Activated T-helper 17 cell treated with anti-CD3 and anti-CD28 coated beads, Interleukin-2, amount 50 U/mL, for 72 hours (primary cell): ENCODE results near the gene PCDHGA1. TPM values are rescaled to one million over a fixed set of nuclear protein-coding genes. Genes with fewer than 3 reads are reported as not detected.
"Not testable (repeated sequence)": the region's sequence is repeated elsewhere in the genome, so short reads cannot be mapped to it uniquely, and the experiment has no call there.

Experiments
- ATAC-seq: fragments of 150-1000 bp; cut with Tn5 transposase; replicated peaks from 2 replicates; pipeline ENCODE4 v1.10.0; 2021; ENCODE audit warnings: mild to moderate bottlenecking, moderate library complexity
- H3K27ac Mint-ChIP-seq: one replicate; pipeline ENCODE4 v1.8.0; 2022; ENCODE audit warnings: mixed read lengths
- H3K27me3 Mint-ChIP-seq: one replicate; pipeline ENCODE4 v1.8.0; 2022; ENCODE audit warnings: mixed read lengths
- H3K36me3 Mint-ChIP-seq: one replicate; pipeline ENCODE4 v1.8.0; 2022; ENCODE audit warnings: low read depth, mild to moderate bottlenecking, mixed read lengths
- H3K4me1 Mint-ChIP-seq: one replicate; pipeline ENCODE4 v1.8.0; 2022; ENCODE audit warnings: mixed read lengths
- H3K4me3 Mint-ChIP-seq: one replicate; pipeline ENCODE4 v1.8.0; 2022; ENCODE audit warnings: mild to moderate bottlenecking, mixed read lengths
- H3K9me3 Mint-ChIP-seq: one replicate; pipeline ENCODE4 v1.8.0; 2022; ENCODE audit warnings: mixed read lengths
- total RNA-seq, 2 donors: library from RNA; stranded (reverse); gene quantifications; one replicate each; pipeline ENCODE4 v1.2.3, GENCODE V29; 2022

PCDHGA1 gene
- total RNA-seq, 2 donors from 2014 or later, result 0.09 to 0.16 TPM

DNA sequence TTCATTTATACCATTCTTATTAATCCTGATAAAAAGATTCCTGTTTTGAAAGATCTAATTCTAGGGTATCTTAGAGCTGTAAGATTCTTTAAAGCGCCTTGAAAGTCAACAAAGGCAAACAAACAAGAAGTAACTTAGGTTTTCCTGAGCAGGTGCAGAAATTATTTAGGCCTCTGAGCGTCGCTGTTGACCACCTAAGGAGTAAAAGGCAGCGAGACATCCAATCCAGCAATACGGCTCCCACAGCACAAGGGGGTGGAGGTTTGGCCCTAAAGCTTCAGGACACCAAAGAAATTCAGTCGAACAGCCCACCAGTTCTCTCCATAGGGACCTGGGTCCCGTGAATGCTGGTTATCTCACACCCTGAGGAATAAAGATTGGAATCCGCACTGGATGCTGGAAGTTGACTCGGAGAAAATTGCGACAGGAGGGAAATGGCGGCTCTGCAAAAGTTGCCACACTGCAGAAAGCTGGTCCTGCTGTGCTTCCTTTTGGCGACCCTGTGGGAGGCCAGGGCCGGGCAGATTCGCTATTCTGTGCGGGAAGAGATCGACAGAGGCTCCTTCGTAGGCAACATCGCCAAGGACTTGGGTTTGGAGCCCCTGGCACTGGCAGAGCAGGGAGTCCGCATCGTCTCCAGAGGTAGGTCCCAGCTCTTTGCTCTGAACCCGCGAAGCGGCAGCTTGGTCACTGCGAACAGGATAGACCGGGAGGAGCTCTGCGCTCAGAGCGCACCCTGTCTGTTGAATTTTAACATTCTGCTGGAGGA lies 8.4 kb downstream of the PCDHGA1 start, which contains the start of gene PCDHGA2:
PCDHGA2 (plus strand) TSS at position 223 of the 769 bp plus-strand sequence.
- ATAC-seq, result no peak
- Mint-ChIP-seq H3K9me3 (peaks cover 17% of the 10 kb centered on the region), H3K27ac (no peak within 1 kb of the TSS), H3K4me1 (no peaks in the 10 kb centered on the region), H3K27me3 (peaks cover 54% of the 10 kb centered on the region), H3K36me3 (no peaks in the 10 kb centered on the region), H3K4me3 (no peak within 1 kb of the TSS)

DNA sequence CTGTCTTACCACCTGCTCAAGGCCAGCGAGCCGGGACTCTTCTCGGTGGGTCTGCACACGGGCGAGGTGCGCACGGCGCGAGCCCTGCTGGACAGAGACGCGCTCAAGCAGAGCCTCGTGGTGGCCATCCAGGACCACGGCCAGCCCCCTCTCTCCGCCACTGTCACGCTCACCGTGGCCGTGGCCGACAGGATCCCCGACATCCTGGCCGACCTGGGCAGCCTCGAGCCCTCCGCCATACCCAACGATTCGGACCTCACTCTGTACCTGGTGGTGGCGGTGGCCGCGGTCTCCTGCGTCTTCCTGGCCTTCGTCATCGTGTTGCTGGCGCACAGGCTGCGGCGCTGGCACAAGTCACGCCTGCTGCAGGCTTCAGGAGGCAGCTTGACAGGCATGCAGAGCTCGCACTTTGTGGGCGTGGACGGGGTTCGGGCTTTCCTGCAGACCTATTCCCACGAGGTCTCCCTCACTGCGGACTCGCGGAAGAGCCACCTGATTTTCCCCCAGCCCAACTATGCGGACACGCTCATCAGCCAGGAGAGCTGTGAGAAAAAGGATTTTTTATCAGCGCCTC lies 10.6 kb downstream of the PCDHGA1 start:
- H3K36me3 Mint-ChIP-seq, H3K4me3 Mint-ChIP-seq, H3K4me1 Mint-ChIP-seq, ATAC-seq, H3K27ac Mint-ChIP-seq: not testable (repeated sequence)
- Mint-ChIP-seq H3K27me3 (peaks cover 48% of the 10 kb centered on the region), H3K9me3 (peaks cover 17% of the 10 kb centered on the region)

- Mint-ChIP-seq H3K9me3 (peaks cover 21% of the 10 kb centered on the region), H3K4me1 (no peaks in the 10 kb centered on the region), H3K27ac (no peak overlapping the region), H3K27me3 (peaks cover 34% of the 10 kb centered on the region), H3K4me3 (no peak overlapping the region), H3K36me3 (no peaks in the 10 kb centered on the region)
- ATAC-seq, result no peak
Measured at GRCh38 chr5:141342773-141343172, 12.5 kb downstream of the PCDHGA1 start.

GRCh38 chr5:141343242-141343952 lies 13.1 kb downstream of the PCDHGA1 start, which contains the start of gene PCDHGA3:
Gene PCDHGA3 (plus strand): TSS chr5:141343829. CDS start chr5:141344034, 205 bp downstream.
- Mint-ChIP-seq H3K27me3 (peaks cover 32% of the 10 kb centered on the region), H3K9me3 (peaks cover 15% of the 10 kb centered on the region), H3K27ac (no peak within 1 kb of the TSS), H3K4me3 (peak within 1 kb of the TSS; percentile 30), H3K36me3 (no peaks in the 10 kb centered on the region), H3K4me1 (no peaks in the 10 kb centered on the region)
- ATAC-seq, result no peak

- Mint-ChIP-seq H3K4me3 (peak overlapping the region; percentile 30), H3K9me3 (peaks cover 11% of the 10 kb centered on the region), H3K36me3 (no peaks in the 10 kb centered on the region), H3K4me1 (no peaks in the 10 kb centered on the region), H3K27me3 (peaks cover 35% of the 10 kb centered on the region), H3K27ac (no peak overlapping the region)
- no peak for ATAC-seq
Measured at GRCh38 chr5:141343953-141344463, 13.7 kb downstream of the PCDHGA1 start.

- ATAC-seq, result no peak
- Mint-ChIP-seq H3K4me3 (no peak overlapping the region), H3K27ac (no peak overlapping the region), H3K9me3 (peaks cover 11% of the 10 kb centered on the region), H3K27me3 (peaks cover 45% of the 10 kb centered on the region), H3K4me1 (no peaks in the 10 kb centered on the region), H3K36me3 (no peaks in the 10 kb centered on the region)
Measured at GRCh38 chr5:141345327-141345726, 15.0 kb downstream of the PCDHGA1 start.

DNA sequence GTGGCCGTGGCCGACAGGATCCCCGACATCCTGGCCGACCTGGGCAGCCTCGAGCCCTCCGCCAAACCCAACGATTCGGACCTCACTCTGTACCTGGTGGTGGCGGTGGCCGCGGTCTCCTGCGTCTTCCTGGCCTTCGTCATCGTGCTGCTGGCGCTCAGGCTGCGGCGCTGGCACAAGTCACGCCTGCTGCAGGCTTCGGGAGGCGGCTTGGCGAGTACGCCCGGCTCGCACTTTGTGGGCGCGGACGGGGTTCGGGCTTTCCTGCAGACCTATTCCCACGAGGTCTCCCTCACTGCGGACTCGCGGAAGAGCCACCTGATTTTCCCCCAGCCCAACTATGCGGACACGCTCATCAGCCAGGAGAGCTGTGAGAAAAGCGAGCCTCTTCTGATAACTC lies 15.7 kb downstream of the PCDHGA1 start:
- H3K4me1 Mint-ChIP-seq, H3K27ac Mint-ChIP-seq, H3K36me3 Mint-ChIP-seq, H3K4me3 Mint-ChIP-seq, ATAC-seq: not testable (repeated sequence)
- Mint-ChIP-seq H3K27me3 (peaks cover 46% of the 10 kb centered on the region), H3K9me3 (peaks cover 11% of the 10 kb centered on the region)

GRCh38 chr5:141349917-141350619 lies 19.8 kb downstream of the PCDHGA1 start, which contains the start of gene PCDHGB1:
Gene PCDHGB1 (plus strand): TSS chr5:141350099. CDS start chr5:141350261, 162 bp downstream.
- H3K9me3 Mint-ChIP-seq, result peaks cover 14% of the 10 kb centered on the region
- H3K27me3 Mint-ChIP-seq, result peaks cover 41% of the 10 kb centered on the region
- H3K4me1 Mint-ChIP-seq, result no peaks in the 10 kb centered on the region
- H3K27ac Mint-ChIP-seq, result no peak within 1 kb of the TSS
- no peaks in the 10 kb centered on the region for H3K36me3 Mint-ChIP-seq
- H3K4me3 Mint-ChIP-seq, result peak within 1 kb of the TSS; percentile 34
- ATAC-seq, result no peak

- Mint-ChIP-seq H3K4me3 (no peak overlapping the region), H3K36me3 (no peaks in the 10 kb centered on the region), H3K27ac (no peak overlapping the region), H3K27me3 (peaks cover 52% of the 10 kb centered on the region), H3K4me1 (no peaks in the 10 kb centered on the region), H3K9me3 (peaks cover 14% of the 10 kb centered on the region)
- ATAC-seq, result no peak
Measured at GRCh38 chr5:141351591-141351990, 21.3 kb downstream of the PCDHGA1 start.

DNA sequence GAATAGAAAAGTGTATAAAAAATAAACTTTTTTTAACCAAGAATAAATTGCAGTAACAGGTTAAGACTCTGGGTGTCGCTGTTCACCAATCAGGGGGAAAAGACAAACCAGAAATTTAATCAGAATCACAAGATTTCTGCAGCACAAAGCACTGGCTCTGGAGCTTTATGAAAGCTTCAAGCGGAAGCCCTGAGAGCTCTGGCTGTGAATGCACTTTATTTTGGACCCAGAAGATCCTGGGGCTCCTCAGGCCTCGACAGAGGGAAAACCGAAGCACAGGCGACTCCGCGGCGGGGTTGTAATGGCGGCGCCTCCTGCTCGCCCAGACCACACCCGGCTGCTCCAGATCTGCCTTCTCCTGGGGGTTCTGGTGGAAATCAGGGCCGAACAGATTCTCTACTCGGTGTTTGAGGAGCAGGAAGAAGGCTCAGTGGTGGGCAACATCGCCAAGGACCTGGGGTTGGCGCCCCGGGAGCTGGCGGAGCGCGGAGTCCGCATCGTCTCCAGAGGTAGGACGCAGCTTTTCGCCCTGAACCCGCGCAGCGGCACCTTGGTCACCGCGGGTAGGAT lies 24.7 kb downstream of the PCDHGA1 start, which contains the start of gene PCDHGA4:
PCDHGA4 (plus strand) TSS at position 122 of the 570 bp plus-strand sequence; CDS start at position 209, 87 bp downstream.
- Mint-ChIP-seq H3K36me3 (no peaks in the 10 kb centered on the region), H3K4me3 (peak within 1 kb of the TSS; percentile 43), H3K4me1 (no peaks in the 10 kb centered on the region), H3K9me3 (peaks cover 12% of the 10 kb centered on the region), H3K27me3 (peaks cover 47% of the 10 kb centered on the region), H3K27ac (no peak within 1 kb of the TSS)
- ATAC-seq, result no peak

DNA sequence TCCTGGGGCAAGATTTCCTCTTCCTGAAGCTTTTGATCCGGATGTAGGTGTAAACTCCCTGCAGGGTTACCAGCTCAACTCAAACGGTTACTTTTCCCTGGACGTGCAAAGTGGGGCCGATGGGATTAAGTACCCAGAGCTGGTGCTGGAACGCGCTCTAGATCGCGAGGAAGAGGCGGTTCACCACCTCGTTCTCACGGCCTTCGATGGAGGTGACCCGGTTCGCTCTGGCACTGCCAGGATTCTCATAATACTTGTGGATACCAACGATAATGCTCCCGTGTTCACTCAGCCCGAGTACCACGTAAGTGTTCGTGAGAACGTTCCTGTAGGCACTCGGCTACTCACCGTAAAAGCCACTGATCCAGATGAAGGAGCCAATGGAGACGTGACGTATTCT lies 25.3 kb downstream of the PCDHGA1 start:
- Mint-ChIP-seq H3K36me3 (no peaks in the 10 kb centered on the region), H3K4me3 (peak overlapping the region; percentile 43), H3K27me3 (peaks cover 43% of the 10 kb centered on the region), H3K9me3 (peaks cover 11% of the 10 kb centered on the region), H3K27ac (no peak overlapping the region), H3K4me1 (no peaks in the 10 kb centered on the region)
- ATAC-seq, result no peak

GRCh38 chr5:141356133-141356532 lies 25.8 kb downstream of the PCDHGA1 start:
- no peaks in the 10 kb centered on the region for H3K4me1 Mint-ChIP-seq
- H3K9me3 Mint-ChIP-seq, result peaks cover 13% of the 10 kb centered on the region
- peaks cover 48% of the 10 kb centered on the region for H3K27me3 Mint-ChIP-seq
- no peak for ATAC-seq
- H3K27ac Mint-ChIP-seq, result no peak overlapping the region
- no peak overlapping the region for H3K4me3 Mint-ChIP-seq
- H3K36me3 Mint-ChIP-seq, result no peaks in the 10 kb centered on the region

- Mint-ChIP-seq H3K9me3 (peaks cover 13% of the 10 kb centered on the region), H3K4me3 (no peak overlapping the region), H3K27me3 (peaks cover 52% of the 10 kb centered on the region), H3K36me3 (no peaks in the 10 kb centered on the region), H3K27ac (no peak overlapping the region), H3K4me1 (no peaks in the 10 kb centered on the region)
- ATAC-seq, result no peak
Measured at GRCh38 chr5:141356950-141357349, 26.6 kb downstream of the PCDHGA1 start.
